Occipital lobe (tissue), 2 donors: ENCODE measurements around the gene ADAM12. TPM values are rescaled to one million over a fixed set of nuclear protein-coding genes. Genes with fewer than 3 reads are reported as not detected.

ENCODE experiments used
- DNase-seq: peaks from one replicate; lab custom pipeline; 2025; lab: John Stamatoyannopoulos, UW
- total RNA-seq: library from RNA; depleted of rRNA; stranded (reverse); fragments of >200 nt; gene quantifications from one replicate; pipeline ENCODE4 v1.2.3, GENCODE V29; 2014

Gene ADAM12
- total RNA-seq, 1 donor from 2014 or later, result 4.7 TPM

DNA sequence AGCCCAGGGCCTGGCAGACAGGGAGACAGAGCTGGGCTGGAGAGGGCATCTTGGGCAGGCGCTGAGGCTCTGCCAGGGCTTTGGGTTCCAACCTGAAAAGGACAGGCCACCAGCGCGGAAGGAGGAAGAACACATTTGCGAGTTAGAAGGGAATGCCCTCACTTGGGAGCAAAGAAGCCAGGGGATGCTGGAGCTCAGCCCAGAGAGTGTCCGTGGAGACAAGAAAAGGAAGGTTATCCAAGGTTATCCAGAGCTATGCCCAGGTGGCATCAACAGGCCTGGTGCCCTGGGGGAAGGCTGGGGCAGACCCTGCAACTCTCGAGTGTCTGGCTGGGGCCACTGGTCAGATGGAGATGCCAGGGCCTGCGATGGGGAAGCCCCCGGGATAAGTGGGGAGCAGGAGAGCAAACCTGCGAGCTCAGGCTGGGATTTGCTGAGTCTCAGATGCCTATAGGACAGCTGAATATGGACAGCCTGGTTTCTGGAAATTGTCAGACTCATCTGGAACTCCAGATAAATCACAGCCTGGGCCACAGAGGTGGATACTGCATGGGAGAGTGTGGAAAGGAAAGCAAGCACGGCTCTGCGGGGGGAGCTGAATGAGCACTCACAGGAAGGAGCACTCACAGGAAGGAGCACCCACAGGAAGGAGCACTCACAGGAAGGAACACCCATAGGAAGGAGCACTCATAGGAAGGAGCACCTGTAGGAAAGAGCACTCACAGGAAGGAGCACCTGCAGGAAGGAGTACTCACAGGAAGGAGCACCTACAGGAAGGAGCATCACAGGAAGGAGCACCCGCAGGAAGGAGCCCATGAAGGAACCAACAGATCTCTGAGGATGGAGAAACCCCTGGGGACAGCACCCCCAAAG, 152.1 kb downstream of the ADAM12 start:
- no peak for DNase-seq

- no peak for DNase-seq
Observed at GRCh38 chr10:126235091-126235978, 152.9 kb downstream of the ADAM12 start.

DNA sequence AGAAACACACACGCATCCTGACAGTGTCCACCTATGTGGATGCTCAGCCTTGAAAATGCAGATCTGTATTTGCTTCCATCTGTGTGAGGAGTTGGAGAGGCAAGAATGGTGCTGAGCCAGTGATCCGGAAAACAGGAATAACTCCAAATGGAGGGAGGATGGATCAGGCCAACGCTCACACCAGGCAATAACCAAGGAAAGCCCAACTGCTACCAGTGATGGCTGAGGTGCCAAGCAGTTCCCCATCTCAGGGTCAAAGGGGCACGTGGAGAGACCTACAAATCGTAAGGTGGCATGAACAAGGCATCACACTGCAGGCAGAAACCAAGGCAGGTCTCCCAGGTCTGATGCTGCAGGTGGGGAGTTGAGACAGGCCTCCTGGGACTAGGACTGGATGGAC, 153.6 kb downstream of the ADAM12 start:
- DNase-seq, result no peak

DNA sequence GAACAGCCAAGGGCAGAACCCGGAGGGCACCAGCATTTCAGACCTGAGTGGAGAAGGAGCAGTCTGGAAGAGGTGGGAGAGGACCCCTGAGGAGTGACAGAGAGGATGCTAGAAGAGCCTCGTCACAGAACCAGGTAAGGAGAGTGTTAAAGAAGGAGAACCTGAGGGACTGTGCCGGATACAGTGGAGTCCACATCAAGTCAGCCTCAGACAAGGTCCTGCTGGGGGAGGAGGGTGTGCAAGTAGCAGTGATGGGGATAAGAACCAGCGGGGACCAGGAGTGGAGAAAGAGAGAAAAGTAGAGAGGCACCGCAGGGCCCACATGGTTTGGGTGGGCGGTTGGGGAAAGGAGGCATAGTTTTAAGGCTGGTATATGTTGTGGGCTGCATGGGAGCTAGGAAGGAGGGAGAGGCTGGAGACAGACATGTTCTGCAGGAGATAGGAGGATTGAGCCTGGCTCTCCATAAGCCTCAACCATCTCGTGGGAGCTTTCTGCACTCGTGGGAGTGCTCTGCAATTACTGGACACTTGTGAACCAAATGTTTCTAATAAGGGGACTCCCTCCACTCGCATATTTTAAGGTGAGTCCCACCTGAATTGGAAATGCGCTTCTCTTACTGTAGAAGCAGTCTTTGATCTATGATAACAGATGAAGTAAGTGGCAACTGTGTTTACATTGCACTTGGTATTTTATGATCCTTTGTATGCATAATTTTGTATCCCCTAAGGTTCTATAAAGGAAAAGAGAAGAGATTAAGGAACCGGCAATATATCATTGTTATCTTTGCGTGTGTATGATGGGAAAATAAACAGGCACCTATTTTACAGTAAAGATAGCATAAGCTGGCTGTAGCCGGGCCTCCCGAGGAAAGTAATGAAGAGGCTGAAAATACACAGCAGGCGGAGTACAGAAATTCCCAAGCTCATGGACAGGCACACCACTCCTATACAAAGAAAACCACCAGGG, 154.8 kb downstream of the ADAM12 start:
- DNase-seq, result no peak

- DNase-seq, result no peak
Observed at GRCh38 chr10:126230587-126230986, 157.7 kb downstream of the ADAM12 start.

- no peak for DNase-seq
Observed at GRCh38 chr10:126229686-126230085, 158.6 kb downstream of the ADAM12 start.

DNA sequence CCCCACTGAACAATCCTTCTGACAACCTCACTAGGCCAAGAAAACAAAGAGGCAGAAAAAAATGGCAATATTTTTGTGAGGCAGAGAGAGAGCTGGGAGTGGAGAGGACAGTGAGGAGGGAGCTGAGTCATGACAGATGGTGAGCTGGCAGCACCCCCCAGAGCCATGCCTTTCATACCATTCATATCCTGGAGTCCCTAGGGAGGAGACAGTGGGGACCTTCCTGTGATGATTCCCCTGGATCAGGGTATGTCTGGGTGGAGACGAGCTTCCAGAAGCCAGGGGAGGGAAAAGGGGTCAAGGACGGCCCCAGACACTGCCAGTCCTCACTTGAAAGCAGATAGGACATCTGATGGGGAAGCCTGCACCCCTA, 160.5 kb downstream of the ADAM12 start:
- no peak for DNase-seq

GRCh38 chr10:126226988-126227761, 161.1 kb downstream of the ADAM12 start:
- no peak for DNase-seq

GRCh38 chr10:126226205-126226604, 162.1 kb downstream of the ADAM12 start:
- DNase-seq, result no peak

DNA sequence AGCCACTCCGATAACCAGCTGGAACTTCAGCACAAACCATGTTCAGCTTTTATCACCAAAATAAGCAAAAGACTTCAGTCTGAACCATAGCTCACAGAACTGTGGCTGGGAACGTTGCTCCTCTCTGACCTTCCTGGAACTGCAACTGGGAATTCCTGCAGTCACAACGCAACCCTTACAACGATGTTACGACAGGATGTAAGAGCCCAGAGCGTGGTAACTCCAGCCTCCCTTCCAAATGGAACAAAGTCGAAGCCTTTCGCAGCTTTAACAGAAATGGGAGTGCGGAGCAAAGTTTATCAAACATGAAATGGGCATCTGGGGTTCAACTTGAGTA, 162.6 kb downstream of the ADAM12 start:
- DNase-seq, result no peak

DNA sequence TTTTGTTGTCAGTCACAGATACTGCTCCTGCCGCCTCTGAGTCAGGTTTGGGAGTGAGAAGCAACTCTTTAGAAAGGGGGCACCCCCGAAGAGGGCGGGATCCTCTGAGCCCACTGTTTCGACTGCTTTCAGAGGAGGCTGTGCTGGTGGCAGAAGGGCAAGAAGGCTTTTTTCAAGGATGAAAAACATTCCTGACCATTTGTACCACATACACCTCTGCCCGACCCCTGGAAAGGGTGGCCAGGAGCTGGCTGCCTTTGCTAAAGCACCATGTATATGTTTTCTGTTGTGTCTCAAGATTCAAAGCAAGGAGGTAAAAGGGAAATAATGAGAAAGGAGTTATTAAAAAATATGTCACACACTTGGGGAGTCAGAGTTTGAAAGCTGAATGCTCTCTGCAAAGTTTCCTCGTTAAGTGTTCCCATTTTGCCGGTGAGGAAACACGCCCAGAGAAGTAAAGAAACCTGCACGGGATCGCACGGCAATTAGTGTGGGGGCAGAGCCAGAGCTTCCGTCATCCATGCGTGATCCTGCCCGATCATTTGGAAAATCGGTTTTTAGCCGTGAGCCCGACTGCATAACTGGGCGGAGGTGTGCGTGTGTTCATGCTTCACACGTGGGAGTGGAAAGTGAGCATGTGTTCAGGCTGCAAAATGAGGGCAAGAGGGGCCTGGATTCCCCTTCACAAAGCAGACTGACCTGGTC, 163.2 kb downstream of the ADAM12 start:
- no peak for DNase-seq

GRCh38 chr10:126223512-126224067, 164.7 kb downstream of the ADAM12 start:
- DNase-seq, result no peak

GRCh38 chr10:126222736-126223511, 165.4 kb downstream of the ADAM12 start:
- DNase-seq, result no peak

- no peak for DNase-seq
Observed at GRCh38 chr10:126221874-126222273, 166.4 kb downstream of the ADAM12 start.

GRCh38 chr10:126218778-126219649, 169.3 kb downstream of the ADAM12 start:
- DNase-seq, result no peak

- no peak for DNase-seq
Observed at GRCh38 chr10:126218174-126218573, 170.1 kb downstream of the ADAM12 start.

DNA sequence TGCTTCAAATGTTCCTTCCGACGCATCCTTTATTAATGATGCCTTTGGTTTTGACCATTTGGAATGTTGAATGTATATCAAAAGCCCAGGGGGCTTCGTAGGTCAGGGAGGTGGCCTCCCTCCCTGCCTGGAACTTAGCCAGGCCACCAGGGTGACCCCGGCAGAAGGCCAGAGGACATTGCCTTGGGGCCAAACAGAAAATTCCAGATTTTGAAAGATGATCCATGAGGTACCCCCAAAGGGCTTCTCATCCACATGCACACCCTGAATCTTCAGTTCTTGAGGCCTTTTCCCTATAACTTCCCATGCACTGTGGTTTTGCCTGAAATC, 171.7 kb downstream of the ADAM12 start:
- no peak for DNase-seq
